Measurements from ENCODE around the gene CSF1R.

The CSF1R gene

DNA sequence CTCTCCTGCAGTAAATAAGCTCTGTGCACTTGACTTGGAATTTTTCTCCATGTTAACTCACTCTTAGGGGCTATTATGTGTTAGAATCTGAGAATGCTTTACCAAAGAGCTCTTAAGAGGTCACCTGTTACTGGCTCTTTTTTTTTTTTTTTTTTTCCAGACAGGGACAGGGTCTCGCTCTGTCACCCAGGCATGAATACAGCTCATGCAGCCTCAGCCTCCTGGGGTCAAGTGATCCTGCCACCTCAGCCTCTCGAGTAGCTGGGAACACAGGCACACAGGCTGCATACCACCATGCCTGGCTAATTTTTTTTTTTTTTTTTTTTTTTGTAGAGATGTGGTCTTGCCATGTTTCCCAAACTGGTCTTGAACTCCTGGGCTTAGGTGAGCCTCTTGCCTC lies 63.7 kb downstream of the CSF1R start:
- DNase-seq: no peak

DNA sequence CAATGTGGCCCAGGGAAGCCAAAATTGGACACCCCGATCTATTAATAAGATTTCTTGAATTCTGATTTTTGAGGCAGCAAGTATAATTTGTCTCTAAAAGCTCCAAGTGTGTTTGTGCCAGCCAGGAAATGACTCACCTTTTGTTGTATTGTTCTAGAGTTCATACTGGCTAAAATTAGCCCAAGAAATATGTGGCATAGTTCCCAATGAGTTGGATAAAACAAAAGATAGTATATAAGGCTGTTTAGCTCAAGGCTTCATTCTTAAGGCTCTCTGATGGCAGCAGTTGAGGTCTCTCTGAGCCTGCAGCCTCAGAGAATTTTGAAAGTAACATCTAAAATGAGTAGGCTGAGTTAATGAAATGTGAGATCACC lies 64.2 kb downstream of the CSF1R start:
- DNase-seq: no peak

DNA sequence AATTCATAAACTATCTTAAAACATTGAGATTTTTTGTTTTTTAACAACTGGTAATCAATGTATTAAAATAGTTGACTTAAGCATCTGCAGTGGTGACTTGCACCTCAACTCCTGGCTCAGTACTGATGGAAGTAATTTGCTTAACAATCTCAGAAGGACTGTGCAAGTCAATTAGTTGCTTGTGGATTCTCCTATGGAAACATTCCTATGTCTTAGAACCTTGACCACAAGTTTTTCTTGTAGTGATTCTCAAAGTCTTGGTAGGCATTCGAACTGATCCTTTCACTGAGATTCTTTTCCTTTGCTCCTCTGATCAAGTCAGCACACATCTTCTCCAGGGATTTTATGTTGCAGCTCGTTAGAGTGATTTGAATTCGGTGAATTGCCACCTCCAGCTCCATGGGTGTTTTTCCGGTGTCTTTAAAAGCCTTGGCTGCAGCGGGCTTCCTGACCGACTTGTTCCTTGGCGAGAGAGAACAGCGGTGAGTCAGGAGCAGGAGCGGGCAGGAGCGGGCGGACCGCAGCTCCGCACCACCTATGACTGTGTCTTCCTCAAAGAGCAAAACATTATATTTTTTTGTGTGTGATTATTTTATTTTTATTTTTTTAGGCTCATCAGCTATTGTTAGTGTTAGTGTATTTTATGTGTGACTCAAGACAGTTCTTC lies 64.7 kb downstream of the CSF1R start:
- DNase-seq: no peak

DNA sequence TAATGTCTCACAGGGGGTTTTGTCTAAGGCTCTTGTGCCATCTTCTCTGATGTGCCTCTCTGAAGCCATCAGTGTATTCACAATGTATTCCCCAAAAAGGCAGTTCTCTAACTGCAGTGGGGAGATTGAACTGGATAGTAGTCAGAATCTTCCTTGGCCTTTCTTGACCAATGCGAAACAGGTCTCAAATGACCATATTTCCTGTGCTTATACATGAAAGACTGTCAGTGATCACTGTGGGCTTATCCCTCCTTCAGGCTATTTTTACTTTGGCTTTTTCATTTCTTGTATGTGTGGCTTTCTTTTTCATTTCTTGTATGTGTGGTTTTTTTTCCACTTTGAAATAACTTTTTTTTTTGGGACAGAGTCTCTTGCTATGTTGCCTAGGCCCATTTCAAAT lies 66.1 kb downstream of the CSF1R start:
- DNase-seq: no peak

DNA sequence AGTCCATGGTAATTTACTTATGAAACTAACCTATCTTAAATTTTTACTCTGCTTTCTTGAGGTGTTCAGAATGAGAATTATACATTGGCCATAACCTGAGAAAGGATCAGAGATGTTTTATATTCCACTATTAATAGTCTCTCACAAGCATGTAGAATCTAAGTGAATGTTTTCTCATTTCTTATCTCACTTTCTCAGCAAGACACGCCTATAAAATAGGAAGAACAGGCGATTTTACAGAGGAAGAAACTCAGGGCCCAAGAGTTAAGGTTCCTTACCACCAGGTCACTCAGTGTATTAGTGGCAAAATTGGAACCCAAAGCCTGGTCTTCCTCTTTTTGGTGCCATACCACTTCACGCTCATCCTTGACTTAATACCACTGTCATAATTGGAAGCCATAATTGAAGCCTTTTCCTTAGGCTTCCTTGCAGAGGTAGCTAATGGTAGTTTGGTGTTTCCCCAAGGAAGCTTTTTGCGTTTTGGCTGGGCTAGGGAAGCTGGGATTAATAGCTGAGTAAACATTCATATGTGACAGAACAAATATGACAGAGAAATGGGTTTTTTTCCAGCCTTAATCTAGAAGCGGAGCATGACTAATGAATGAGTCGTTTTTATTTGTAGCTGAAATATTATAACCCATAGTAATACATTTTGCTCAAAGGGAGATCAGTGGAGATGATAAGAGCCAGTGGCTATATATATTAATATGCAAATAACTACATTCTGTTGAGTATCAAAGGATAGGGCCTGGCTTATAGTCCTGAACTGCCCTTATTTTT lies 68.9 kb downstream of the CSF1R start:
- no peak for DNase-seq

DNA sequence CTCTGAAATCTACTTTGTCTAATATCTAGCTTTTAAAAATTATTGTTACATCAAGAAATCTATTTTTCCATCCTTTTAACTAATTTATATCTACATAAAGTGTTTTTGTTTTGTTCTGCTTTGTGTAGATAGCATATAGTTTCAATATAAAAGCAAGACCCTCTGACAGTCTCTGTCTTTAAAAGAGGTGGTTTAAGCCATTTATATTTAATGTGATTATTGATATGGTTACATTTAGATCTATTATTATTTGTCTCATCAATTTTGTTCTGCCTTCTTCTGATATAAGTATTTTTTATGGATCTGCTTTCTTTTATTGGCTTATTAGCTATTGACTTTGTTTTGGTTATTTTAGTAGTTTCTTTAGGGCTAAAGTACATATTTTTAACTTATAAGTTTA lies 69.8 kb downstream of the CSF1R start:
- no peak for DNase-seq

DNA sequence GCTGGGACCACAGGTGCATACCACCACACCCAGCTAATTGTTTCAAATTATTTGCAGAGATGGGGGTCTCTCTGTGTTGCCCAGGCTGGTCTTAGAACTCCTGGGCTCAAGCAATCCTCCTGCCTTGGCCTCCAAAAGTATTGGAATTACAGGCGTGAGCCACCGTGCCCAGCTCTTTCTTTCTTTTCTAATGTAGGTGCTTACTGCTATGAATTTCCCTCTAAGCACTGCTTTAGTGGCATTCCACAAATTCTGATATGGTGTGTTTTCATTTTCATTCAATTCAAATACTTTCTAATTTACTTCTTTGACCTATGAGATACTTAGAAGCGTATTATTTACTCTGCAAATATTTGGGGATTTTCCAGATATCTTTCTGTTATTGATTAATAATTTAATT lies 70.9 kb downstream of the CSF1R start:
- DNase-seq: no peak

DNA sequence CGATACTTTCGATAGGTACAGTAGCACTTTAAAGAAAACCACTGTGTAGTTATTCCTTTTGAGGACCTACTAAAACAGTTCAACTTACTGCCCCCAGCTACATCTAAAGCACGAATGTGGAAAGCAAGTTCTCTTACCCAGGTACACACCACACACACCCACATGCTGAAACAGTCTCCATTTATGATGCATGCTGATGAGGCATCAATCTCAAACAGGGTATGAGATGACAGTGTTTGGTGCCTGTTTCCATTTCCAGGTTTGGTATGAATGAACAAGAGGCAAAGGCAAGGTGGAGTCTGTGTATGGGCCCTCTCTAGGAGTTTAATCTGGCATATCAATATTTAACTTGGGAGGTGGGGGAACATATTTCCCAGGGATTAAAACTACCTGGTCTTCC lies 71.9 kb downstream of the CSF1R start:
- DNase-seq: peak; percentile 8

DNA sequence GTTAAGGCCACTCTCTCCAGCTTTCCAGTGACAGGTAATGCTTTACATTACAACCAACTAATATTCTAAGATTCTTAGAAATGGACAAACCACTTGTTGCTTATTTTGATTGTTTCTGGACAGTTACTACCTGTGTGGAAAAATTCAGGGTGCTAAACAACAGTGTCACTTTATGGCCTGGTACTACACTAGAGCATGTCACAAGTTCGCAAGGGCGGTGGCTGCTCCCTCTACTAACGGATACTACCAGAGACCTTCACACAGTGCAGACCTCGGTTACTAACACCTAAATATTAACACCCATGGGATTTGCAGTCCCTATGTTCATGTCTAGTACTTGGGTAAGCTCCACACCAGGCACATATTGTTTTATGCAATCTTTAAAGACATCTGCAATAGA lies 72.4 kb downstream of the CSF1R start:
- DNase-seq: no peak

DNA sequence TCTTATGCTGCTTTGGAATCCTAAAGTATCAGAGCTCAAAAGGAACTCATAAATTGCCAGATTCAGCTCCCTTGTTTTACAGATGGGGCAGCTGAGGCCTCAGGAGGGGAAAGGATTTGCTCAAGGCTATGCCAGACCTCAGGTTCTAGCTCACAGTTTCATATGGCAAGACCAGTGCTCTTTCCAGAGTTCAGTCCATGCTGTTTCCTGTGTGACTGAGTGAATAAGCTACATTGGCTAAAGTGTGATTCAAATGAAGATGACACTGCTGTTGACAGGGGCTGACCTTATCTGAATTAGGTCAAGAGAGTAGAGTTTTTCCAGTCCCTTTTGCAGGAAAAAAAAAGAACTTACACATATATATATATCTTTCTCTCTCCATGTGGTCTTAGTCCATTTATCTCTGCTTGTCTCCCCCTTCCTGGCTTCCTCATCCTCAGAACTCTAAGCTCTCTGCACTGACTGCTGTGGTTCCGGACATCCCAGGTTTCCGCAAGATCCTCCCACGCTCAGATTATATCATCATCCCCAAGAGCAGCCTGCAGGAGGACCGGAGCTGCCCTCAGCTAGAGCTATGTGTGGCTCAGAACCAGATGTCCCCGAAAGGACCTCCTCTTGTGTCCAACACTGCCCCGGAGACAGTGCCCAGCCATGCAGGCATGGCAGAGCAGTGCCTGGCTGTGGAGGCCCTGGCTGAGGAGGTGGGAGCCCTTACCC lies 76.5 kb downstream of the CSF1R start:
- no peak for DNase-seq

DNA sequence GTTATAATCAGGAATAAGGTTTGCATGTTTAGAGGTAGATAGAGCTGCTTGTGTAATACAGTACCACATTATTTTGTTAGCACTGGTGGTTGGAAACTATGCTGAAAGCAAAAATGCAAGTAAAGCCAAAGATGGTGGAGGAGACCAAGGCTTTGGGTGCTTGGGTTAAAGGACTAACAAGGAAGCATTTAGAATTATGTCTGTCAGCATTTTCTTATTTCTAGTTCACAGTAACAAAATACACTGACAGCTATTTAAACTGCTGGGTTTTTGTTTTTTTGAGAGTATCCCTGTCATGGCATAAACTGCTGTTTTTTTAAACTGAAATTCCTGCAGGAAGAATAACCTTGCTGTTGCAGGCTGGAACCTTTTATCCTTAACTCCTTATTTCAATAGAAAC lies 79.3 kb downstream of the CSF1R start:
- DNase-seq: no peak

DNA sequence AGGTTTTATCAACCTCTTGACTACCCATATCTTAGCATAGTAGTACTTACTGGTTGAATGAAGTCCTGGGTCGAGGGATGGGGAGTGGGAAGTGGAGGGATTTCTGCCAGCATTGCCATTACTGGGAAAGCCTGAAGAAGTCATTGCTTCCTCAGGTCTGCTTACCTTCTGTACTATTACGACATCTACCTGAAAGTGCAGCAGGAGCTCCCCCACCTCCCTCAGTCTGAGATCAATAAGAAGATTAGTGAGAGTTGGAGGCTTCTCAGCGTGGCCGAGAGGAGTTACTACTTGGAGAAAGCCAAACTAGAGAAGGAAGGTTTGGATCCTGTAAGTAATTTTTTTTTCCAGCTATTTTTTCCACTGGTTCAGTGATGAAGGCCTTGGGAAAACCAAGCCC lies 80.0 kb downstream of the CSF1R start:
- no peak for DNase-seq

All from activated CD4-positive, alpha-beta T cell treated with anti-CD3 and anti-CD28 coated beads for 48 hours (primary cell).